ENCODE results near the gene TTC16. TPM values are rescaled to one million over a fixed set of nuclear protein-coding genes. Genes with fewer than 3 reads are reported as not detected.

Gene TTC16, protein sequence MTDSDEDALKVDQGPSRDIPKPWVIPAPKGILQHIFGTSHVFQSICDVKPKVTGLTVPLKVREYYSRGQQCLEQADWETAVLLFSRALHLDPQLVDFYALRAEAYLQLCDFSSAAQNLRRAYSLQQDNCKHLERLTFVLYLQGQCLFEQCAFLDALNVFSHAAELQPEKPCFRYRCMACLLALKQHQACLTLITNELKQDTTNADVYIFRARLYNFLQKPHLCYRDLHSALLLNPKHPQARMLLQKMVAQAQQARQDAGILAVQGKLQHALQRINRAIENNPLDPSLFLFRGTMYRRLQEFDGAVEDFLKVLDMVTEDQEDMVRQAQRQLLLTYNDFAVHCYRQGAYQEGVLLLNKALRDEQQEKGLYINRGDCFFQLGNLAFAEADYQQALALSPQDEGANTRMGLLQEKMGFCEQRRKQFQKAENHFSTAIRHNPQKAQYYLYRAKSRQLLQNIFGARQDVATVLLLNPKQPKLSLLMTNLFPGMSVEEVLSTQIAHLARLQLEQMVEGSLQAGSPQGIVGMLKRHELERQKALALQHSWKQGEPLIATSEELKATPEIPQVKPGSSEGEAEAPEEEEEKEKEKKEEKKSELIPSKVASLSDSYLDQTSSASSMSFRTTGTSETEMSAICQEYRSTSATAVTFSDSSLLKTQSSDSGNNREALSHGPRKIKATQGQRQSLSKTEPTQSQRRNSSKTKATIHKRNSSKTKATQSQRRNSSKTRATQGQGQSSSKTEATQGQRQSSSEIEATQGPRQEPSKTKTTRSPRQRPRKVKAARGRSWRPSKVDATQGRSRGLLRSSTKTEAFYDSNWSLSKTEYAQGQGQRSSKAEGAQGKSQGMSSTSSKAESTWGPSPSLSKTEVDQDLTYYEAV
- not detected in 2 replicates for total RNA-seq

DNA sequence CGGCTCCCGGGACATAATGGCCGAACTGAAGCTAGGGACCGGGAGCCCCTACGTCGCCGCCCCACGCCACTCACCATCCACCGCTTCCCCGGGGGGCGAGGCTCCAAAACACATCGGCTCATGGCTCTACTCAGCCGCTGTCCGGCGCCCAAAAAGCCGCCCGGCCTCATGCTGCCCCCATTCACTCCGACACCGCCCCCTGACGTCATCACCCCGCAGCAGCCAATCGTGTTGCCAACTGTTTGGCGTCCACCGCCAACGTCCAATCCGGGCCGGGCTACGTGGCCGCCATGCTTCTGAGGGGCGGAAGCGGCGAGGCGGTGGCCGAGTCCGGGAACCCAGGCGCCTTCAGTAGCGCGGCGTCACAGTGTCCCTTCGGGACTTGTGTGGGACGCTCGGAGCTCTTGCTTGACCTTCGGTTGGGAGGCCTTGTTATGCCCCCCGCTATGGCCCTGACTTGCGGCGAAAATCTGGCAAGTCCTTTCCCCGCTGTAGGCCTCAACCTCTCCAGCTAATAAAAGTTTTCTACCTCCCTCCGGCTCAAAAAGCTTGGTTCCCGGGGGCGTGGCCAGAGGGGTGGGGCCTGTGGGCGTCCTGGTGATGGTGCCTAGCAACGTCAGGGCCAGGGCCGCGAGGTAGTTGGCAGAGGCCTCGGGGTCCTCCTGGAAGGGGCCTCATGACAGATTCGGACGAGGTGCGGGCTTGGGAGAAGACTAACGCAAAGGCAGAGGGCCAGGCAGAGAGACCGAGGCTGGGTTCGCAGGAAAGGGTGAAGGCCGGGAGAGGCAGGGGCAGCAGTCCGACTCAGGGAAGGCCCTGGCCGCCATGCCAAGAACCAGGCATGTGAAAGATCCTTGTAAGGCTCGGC lies at the start of gene TTC16, which contains the start of gene PTRH1:
TSS of gene TTC16 (plus strand) at position 610 of the 868 bp plus-strand sequence. CDS start at position 677, 67 bp downstream.
TSS of gene PTRH1 (minus strand) at position 194 of the 868 bp plus-strand sequence. CDS start at position 170, 24 bp downstream.

DNA sequence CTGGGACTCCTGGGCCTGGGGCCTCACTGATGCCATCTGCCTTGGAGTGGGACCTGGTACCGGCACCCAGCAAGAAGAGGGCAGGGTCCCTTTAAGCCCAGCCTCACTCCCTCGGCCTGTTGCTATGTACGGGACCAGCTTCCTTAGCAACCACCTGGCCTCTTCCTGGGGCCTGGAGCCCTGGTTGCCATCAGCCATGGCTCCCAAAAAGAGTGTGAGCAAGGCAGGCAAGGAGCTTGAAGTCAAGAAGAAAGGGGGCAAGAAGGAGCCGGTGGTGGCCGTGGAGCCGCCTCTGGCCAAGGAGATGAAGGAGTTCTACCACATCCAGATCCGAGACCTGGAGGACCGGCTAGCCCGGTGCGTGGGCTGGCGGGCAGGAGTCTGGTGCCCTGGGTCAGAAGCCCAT lies 9.0 kb upstream of the TTC16 start, which contains the start of gene CFAP157:
TSS of gene CFAP157 (plus strand) at position 153 of the 406 bp plus-strand sequence. CDS start at position 197, 44 bp downstream.

DNA sequence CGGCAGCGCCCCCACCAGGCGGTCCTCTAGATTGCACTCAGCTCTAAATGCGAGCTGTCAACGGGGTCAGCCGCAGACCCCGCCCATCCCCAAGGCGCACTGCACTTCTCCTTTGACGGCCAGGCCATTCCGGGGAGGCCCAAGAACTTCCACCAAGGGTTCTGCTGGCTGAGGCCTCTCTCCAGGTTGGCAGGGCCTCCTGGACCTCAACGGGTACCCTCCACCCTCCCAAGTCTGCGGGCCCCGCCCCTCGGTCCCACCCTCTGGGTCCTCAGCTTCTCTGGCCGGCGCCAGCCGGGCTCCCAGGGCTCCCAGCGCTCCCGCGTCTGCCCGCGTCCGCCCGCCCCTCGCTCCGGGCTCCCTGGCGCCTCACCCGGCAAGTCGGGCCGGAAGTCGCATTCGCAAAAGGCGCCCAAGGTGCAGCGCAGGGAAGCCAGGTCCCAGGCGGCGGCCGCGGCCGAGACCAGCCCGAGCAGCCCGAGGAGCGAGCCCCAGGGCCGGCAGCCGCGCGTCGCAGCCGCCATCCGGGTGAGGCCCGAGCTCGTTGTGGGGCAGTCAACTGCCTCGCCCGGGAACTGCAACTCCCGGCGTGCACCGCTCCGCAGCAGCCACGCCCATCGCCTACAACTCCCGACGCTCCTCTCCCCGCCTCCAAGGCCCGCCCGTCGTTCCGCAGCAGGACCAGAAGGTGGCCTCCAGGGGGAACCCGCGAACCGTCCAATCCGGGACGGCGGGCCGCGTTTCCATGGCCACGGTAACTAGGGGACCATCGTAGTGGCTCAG lies 19.1 kb downstream of the TTC16 start, which contains the start of gene TOR2A:
TSS of gene TOR2A (minus strand) at position 548 of the 783 bp plus-strand sequence. CDS start at position 524, 24 bp downstream.

DNA sequence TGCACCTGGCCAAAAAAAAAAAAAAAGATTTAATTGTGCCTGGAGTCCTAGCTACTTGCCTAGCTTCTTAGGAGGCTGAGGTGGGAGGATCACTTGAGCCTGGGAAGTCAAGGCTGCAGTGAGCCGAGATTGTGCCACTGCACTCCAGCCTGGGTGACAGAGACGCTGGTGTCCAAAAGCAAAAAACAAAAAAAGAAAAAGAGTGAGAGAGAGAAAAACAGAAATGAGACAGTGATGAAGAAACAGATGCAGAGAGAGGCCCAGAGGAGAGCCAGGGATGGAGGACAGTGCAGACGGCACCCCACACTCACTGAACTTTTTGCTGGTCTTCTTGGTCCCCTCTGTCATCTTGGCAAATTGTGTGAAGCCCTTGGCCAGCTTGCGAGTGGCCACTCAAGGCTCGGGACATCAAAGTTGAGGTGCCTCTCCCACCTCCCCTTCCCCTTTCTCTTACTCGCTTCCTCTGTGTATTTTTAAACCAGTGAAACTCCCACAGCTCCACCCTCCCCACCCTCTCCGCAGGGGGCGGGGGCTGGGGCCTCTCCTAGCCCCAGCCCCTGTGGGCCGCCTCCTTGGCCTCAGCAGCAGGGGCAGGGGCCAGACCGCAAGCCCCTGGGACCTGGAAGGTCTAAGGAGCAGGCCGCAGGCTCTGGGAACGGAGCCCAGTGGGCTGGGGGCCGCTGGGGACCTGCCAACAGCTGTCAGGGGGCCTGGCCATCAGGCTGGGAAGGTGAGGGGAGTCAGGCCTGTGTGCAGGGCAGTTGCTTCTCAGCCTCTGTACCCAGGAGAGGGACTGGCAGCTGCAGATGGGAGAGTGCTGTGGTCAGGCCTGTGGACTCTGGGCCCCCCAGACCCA lies 62.6 kb downstream of the TTC16 start, which contains the start of gene SH2D3C:
TSS of gene SH2D3C (minus strand) at position 387 of the 856 bp plus-strand sequence. CDS start at position 348, 39 bp downstream.

Other genes starting within 250 kb of the TTC16 start
- gene STXBP1, start 103.8 kb upstream of the TTC16 start, total RNA-seq = 29.8 and 42.1 TPM in 2 replicates
- under 0.01 and 0.14 TPM in 2 replicates for gene CFAP157, start 9.1 kb upstream of the TTC16 start, total RNA-seq
- gene PTRH1, start 416 bp upstream of the TTC16 start, total RNA-seq = 21.0 and 24.7 TPM in 2 replicates
- gene TOR2A, start 19.2 kb downstream of the TTC16 start, total RNA-seq = 9.2 and 10.1 TPM in 2 replicates
- gene SH2D3C, start 62.6 kb downstream of the TTC16 start, total RNA-seq = 39.9 and 61.7 TPM in 2 replicates
- gene CDK9, start 70.0 kb downstream of the TTC16 start, total RNA-seq = 77.0 and 88.0 TPM in 2 replicates
- 102 and 107 TPM in 2 replicates for gene FPGS, start 86.8 kb downstream of the TTC16 start, total RNA-seq
- 145 and 215 TPM in 2 replicates for gene ENG, start 138.6 kb downstream of the TTC16 start, total RNA-seq
- gene AK1, start 161.6 kb downstream of the TTC16 start, total RNA-seq = 60.4 and 80.7 TPM in 2 replicates
- gene ST6GALNAC6, start 183.5 kb downstream of the TTC16 start, total RNA-seq = 29.4 and 30.4 TPM in 2 replicates
- gene ST6GALNAC4, start 201.0 kb downstream of the TTC16 start, total RNA-seq = 51.1 and 66.1 TPM in 2 replicates
- gene PIP5KL1, start 214.7 kb downstream of the TTC16 start, total RNA-seq = 0.27 and 0.43 TPM in 2 replicates
- gene DPM2, start 221.8 kb downstream of the TTC16 start, total RNA-seq = 12.2 and 16.2 TPM in 2 replicates

All from thoracic aorta endothelial cell (primary cell).